Stimulated activated naive B cell treated with anti-CD40 and anti-IgM and Interleukin-4, amounts not matched to agents 10 μg/mL and 1 μg/mL and 100 μg/mL, for 72 hours (primary cell): ENCODE data around the gene C20orf144.

Source experiments
- ATAC-seq, 2 donors: fragments of 150-1000 bp; cut with Tn5 transposase; replicated peaks; 2 replicates each; pipeline ENCODE4 v1.10.0; 2021; ENCODE audit warnings: moderate library complexity in 1 of 2
- DNase-seq: peaks from one replicate; pipeline ENCODE4 v3.0.0; 2021
- H3K27ac Mint-ChIP-seq: one replicate; pipeline ENCODE4 v1.8.0; 2022; ENCODE audit warnings: mild to moderate bottlenecking, mixed read lengths
- H3K27me3 Mint-ChIP-seq, 2 donors: one replicate each; pipeline ENCODE4 v1.8.0; 2022; ENCODE audit warnings: mixed read lengths in 2 of 2
- H3K36me3 Mint-ChIP-seq, 2 donors: one replicate each; pipeline ENCODE4 v1.8.0; 2022; ENCODE audit warnings: mixed read lengths in 2 of 2, mild to moderate bottlenecking in 1 of 2
- H3K4me1 Mint-ChIP-seq, 2 donors: one replicate each; pipeline ENCODE4 v1.8.0; 2022; ENCODE audit warnings: mixed read lengths in 2 of 2, mild to moderate bottlenecking in 1 of 2
- H3K4me3 Mint-ChIP-seq, 2 donors: one replicate each; pipeline ENCODE4 v1.8.0; 2022; ENCODE audit warnings: mild to moderate bottlenecking in 2 of 2, mixed read lengths in 2 of 2, moderate library complexity in 1 of 2
- H3K9me3 Mint-ChIP-seq, 2 donors: one replicate each; pipeline ENCODE4 v1.8.0; 2022; ENCODE audit warnings: mixed read lengths in 2 of 2, mild to moderate bottlenecking in 1 of 2

Gene C20orf144

DNA sequence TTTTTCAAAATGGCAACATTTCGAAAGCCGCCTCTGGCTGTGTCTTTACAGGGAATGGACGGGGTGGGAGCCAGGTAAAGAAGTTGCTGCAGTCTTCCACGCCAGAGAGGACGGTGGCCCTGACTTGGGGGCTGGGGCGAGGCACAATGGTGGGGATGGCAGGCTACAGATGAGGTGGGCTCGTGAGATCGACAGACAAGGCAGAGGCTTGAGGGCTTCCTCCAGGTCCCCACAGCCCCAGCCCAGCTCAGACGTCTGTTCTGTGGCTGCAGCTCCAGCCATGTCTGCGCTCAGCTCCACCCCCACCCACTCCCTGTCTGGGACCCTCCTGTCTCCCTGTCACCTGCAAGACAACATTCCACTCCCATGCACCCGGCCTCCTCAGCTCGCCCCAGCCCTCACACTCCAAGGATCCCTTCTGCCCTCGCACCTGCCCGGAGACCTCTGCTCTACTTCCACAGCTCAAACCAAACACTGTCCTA, 7.4 kb upstream of the C20orf144 start:
- DNase-seq (no peak), ATAC-seq (no peak)
- Mint-ChIP-seq H3K4me1 (peaks cover 8 to 17% of the 10 kb centered on the region in 2 donors), H3K9me3 (no peaks in the 10 kb centered on the region), H3K4me3 (no peak overlapping the region), H3K27me3 (no peaks in the 10 kb centered on the region), H3K27ac (peak overlapping the region; percentile 49), H3K36me3 (peaks cover 4 to 5% of the 10 kb centered on the region in 2 donors)

DNA sequence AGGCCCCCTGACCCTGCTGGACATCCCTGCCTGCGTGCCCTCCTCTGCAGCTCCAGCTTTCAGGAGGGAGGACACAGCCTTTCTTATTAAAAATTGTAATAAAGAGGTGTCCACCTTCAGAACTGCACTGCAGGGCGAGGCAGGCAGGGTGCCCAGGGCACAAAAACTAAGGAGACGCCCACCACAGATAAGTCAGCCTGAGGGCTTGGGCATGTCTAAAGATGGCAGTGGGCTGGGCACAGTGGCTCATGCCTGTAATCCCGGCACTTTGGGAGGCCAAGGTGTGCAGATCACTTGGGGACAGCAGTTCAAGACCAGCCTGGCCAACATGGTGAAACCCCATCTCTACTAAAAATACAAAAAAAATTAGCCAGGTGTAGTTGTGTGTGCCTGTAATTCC, 7.0 kb upstream of the C20orf144 start:
- H3K36me3 Mint-ChIP-seq: peaks cover 4 to 5% of the 10 kb centered on the region in 2 donors
- H3K27me3 Mint-ChIP-seq: no peaks in the 10 kb centered on the region
- H3K4me1 Mint-ChIP-seq: peaks cover 8 to 17% of the 10 kb centered on the region in 2 donors
- ATAC-seq: no peak
- H3K27ac Mint-ChIP-seq: no peak overlapping the region
- H3K9me3 Mint-ChIP-seq: no peaks in the 10 kb centered on the region
- DNase-seq: no peak
- no peak overlapping the region for H3K4me3 Mint-ChIP-seq

DNA sequence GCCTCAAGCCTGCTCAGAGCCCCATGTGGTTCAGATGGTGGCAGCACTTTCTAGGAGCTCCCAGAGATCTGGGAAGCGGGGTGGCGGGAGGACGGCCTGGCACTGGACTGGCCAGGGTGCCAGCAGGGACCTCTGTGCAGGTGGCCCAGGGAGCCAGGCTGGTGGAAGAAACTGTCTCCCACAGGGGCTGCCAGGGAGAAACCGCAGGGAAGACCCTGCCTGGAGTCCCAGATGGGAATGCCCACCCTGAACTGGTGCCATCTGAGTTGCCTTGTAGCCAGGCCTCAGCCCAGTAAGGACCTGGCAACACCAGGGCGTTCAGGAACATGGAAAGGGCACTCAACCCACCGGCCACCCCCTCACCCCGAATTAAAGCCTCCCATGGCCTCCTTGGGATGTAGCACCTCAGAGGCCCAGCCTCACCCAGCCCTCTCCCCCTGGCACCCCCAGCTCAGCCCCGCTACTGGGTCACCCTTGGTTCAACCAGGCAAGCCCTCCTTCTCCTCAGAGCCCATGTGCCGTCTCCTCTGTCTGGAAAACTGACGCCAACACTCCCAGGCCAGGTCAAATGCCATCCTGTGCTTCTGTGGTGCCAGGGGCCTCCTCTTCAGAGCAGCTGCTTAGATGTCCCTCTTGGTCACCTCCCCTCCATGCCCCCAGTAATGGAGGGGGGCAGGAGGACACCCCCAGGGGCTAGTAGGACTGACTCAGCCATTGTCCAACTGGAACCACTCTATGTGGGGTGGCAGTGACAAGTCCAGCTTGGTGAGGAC, 5.9 kb upstream of the C20orf144 start:
- Mint-ChIP-seq H3K36me3 (peaks cover 4 to 5% of the 10 kb centered on the region in 2 donors), H3K27me3 (no peaks in the 10 kb centered on the region), H3K27ac (peak overlapping the region; percentile 9), H3K4me1 (peaks cover 8 to 17% of the 10 kb centered on the region in 2 donors), H3K9me3 (no peaks in the 10 kb centered on the region), H3K4me3 (no peak overlapping the region)
- ATAC-seq (no peak), DNase-seq (no peak)

DNA sequence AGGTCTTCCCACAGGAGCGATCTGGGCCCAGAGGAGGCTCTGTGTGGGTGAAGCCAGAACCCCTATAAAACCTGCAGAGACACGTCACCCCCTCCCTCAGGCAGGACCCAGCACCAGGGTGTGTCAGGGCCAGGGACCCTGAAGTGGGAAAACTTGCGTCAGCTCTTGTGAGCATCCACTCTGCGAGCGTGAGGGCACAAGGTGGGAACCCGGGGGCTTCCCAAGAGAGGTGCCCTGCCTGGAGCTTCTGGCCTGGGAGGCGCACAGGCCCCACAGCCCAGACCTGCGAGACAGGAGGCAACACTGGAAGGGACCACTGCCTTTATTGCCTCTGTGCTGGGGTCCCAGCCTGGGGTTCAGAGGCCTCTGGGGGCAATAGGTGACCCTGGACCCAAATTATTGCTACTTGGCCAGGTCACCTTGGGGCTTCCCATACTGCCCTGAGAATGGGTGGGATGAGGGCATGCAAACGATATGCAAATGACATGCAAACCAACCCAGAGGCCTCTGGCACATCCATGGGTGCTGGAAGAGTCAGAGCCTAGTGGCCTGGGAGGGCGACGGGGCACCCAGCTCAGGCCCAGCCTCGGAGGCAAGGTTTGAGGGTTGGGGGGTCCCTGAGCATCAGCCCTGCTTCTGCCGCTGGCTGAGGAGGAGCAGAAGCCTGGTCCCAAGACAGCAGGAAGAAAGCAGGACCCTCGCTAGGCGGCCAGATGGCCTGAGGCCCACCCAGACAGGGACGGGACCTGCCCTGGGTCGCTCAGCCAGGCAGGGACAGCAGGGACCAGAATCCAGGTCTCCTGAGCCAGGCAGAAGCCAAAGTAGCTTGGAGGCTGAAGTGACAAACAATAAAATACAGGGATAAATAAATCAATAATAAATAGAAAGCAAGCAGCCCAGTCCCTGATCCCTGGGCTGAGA, 5.1 kb upstream of the C20orf144 start:
- no peak overlapping the region for H3K4me3 Mint-ChIP-seq
- peaks cover 9 to 16% of the 10 kb centered on the region in 2 donors for H3K4me1 Mint-ChIP-seq
- no peaks in the 10 kb centered on the region for H3K9me3 Mint-ChIP-seq
- ATAC-seq (no peak), DNase-seq (no peak)
- no peaks in the 10 kb centered on the region for H3K27me3 Mint-ChIP-seq
- no peak overlapping the region for H3K27ac Mint-ChIP-seq
- H3K36me3 Mint-ChIP-seq: peaks cover 4 to 5% of the 10 kb centered on the region in 2 donors

DNA sequence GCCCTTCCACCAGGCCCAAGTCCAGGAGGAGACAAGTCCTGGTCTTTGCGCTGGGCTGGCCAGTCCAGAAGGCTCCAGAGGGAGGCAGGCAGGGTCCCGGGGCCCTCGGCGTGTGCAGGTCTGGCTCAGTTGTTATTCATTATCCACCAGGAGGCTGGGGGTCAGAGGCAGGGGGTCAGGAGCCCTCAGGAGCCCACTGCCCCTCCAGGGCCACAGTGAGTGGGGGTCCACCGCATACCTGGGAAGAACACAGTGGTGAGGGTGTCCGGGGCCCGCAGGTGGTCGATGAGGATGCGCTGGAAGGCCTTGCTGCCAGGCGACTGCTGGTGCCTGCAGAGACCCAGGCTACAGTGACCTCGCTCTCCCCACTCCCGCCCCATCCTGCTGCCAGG, 4.4 kb upstream of the C20orf144 start:
- Mint-ChIP-seq H3K4me3 (no peak overlapping the region), H3K4me1 (peaks cover 11 to 12% of the 10 kb centered on the region in 2 donors), H3K9me3 (no peaks in the 10 kb centered on the region), H3K27me3 (no peaks in the 10 kb centered on the region), H3K27ac (no peak overlapping the region), H3K36me3 (peaks cover 4 to 5% of the 10 kb centered on the region in 2 donors)
- ATAC-seq (no peak), DNase-seq (no peak)

DNA sequence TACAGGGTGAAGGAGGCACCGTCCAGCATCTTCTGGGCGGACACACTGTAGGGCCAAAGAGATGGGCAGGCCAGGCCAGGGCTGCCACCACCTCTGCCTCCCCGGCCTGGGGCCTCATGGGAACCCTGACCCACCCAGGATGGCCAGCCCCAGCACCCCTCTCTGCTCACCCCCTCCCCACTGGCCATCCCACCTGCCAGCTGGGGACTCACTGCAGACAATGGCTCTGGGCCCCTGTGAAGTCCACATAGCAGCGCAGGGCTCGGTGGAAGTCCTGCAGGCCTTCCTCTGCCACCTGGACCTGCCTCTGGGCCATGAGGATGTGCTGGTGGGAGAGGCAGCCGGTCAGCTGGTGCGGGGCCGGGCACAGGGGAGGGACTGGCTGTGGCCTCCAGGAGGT, 3.6 kb upstream of the C20orf144 start:
- H3K4me1 Mint-ChIP-seq: peaks cover 8 to 10% of the 10 kb centered on the region in 2 donors
- no peak for ATAC-seq
- H3K4me3 Mint-ChIP-seq: no peak overlapping the region
- no peaks in the 10 kb centered on the region for H3K9me3 Mint-ChIP-seq
- no peak overlapping the region for H3K27ac Mint-ChIP-seq
- no peaks in the 10 kb centered on the region for H3K27me3 Mint-ChIP-seq
- DNase-seq: no peak
- H3K36me3 Mint-ChIP-seq: peaks cover 4 to 5% of the 10 kb centered on the region in 2 donors

DNA sequence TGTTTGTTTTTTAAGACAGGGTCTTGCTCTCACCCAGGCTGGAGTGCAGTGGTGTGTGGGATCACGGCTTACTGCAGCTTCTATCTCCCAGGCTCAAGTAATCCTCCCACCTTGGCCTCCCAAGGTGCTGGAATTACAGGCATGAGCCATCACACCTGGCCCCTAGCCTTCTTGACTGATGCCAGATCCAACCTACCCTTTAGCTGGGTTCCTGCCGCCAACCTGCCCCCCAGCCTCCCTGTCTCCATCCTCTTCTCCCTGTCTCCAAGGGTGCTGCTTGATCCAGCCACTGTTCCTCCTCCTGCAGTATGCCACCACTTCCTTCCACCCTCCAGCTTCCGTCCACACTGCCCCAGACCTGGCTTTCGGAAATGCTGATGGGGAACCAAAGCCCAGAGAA, 3.2 kb upstream of the C20orf144 start:
- H3K9me3 Mint-ChIP-seq: no peaks in the 10 kb centered on the region
- no peak overlapping the region for H3K4me3 Mint-ChIP-seq
- H3K36me3 Mint-ChIP-seq: peaks cover 4 to 5% of the 10 kb centered on the region in 2 donors
- DNase-seq (no peak), ATAC-seq (no peak)
- H3K4me1 Mint-ChIP-seq: peaks cover 9 to 10% of the 10 kb centered on the region in 2 donors
- no peak overlapping the region for H3K27ac Mint-ChIP-seq
- no peaks in the 10 kb centered on the region for H3K27me3 Mint-ChIP-seq

DNA sequence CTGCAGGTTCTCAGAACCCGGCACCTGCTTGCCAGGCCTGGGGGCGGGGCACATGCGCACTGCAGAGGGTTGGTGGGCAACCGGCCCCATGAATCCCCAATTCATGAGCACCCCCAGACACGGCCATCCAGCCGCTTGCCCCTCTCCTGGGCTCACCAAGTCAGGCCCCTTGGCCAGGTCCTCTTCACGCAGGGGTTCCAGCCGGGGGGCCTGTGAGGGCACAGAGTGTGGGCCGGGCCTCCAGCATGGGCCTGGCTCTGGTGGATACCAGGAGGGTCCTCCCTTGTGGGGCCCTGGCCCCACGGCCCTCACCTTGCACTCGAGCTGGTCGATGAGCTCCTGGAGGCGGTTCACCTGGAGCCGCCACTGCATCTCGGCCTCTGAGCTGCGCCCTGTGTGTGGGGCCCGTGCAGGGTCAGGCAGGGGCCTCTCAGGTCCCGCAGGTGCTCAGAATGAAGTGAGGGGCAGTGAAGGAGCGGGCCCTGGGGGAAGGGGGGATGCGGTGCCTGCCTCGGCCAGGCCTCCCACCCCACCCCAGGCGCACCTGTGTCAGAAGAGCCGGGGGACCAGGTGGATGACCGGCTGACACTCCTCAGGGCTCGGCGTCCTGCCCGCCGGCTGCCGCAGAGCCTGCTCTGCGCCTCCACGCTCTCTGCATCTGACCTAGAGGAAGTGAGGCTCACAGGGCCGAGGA, 2.6 kb upstream of the C20orf144 start:
- Mint-ChIP-seq H3K36me3 (peaks cover 4 to 5% of the 10 kb centered on the region in 2 donors), H3K27ac (no peak overlapping the region), H3K4me1 (peaks cover 12 to 16% of the 10 kb centered on the region in 2 donors), H3K9me3 (no peaks in the 10 kb centered on the region), H3K27me3 (no peaks in the 10 kb centered on the region), H3K4me3 (no peak overlapping the region)
- DNase-seq (no peak), ATAC-seq (no peak)

DNA sequence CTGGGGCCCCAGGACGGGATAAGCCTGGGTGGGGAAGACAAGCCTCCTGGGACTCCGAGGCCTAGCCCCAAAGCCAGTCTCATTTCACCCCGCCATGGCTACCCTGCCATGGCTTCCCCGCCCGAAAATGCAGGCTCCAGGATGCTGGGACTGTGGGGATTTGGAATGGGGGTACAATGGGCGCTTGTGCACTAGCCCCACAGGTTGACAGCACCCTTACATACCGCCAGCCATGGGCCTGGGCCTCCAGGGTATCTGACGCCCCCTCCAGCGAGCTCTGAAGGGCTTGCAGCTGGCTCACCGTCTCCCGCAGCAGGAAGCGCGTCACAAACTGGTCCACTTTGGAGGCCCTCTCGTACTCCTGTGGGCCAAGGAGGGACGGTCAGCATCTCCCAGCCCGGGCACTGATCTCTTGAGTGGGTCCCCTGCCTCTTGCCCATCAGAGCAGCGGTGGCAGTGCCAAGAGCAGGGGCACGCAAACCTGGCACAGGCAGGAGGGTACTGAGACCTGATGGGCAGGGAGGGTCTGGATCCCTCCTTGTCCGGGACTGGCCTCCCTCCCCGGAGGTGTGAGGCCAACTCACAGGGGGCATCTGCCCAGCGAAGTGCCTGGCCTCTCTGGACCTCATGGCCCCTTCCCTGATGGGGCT, 2.0 kb upstream of the C20orf144 start:
- Mint-ChIP-seq H3K4me1 (peaks cover 17 to 22% of the 10 kb centered on the region in 2 donors), H3K27me3 (no peaks in the 10 kb centered on the region), H3K9me3 (no peaks in the 10 kb centered on the region), H3K27ac (no peak overlapping the region), H3K4me3 (no peak overlapping the region), H3K36me3 (peaks cover 4 to 5% of the 10 kb centered on the region in 2 donors)
- ATAC-seq: no peak
- no peak for DNase-seq

DNA sequence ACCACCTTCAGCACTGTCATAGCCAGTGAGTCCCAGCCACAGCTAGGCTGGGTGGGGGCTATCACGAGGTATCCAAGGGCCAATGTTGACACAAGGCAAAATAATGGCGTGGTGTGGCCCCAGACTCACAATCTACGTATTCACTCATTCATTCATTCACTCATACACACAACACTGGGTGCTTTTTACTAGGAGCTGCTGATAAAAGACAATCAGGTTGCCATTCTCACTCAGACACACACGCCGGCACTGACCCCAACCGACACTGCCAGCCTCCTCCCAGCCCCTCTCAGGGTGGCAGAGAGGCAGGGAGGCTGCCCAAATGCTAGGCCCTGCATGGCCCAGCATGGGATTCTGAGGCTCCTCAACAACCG, 1.5 kb upstream of the C20orf144 start:
- DNase-seq (no peak), ATAC-seq (no peak)
- Mint-ChIP-seq H3K9me3 (no peaks in the 10 kb centered on the region), H3K36me3 (peaks cover 4 to 5% of the 10 kb centered on the region in 2 donors), H3K27ac (no peak overlapping the region), H3K27me3 (no peaks in the 10 kb centered on the region), H3K4me3 (no peak overlapping the region), H3K4me1 (peaks cover 17 to 25% of the 10 kb centered on the region in 2 donors)

DNA sequence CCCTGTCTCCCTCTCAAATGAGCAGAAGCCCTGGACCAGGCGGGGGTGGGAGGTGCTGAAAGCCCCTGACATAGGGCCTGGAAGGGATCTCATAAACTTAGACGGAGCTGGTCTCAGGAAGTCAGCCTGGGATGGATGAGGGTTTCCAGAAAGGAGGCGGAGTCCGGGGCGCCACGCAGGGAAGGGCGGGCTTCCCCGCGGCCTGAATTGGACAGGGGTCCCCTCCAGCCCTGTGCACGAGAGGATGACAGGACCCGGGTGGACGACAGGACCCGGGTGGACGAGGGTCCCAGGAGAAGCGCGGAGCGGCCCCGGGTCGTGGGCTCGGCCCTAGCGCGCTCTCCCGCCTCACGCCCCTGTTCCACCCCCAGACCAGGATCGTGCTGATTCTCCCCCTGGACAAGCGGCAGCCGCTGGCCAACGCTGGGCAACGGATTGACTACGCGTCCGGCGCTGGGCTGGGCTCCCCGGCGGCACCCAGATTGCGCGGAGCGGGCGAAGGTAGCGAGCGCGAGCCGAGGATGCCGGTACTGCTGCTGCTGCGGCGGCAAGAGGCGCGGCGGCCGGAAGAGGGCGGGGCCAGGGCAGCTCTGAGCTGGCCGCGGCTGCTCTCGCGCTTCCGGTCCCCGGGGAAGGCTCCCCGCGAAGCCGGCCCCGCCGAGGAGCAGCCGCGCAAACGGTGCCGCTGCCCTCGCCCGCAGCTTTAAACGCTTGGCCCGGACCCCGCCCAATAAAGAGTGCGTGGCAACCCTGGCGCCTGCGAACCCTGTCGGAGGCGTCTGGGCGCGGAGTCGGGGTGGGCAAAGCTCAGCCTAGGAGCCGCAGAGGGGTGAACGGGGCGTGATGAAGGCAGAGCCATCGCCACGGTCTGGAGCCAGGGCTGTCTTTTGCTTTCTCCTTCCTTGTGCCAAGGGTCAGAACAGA, 1.3 kb downstream of the C20orf144 start:
- peaks cover 4 to 6% of the 10 kb centered on the region in 2 donors for H3K36me3 Mint-ChIP-seq
- peaks cover 28 to 41% of the 10 kb centered on the region in 2 donors for H3K4me1 Mint-ChIP-seq
- ATAC-seq (peak; percentile 61 to 71), DNase-seq (peak; percentile 77)
- H3K9me3 Mint-ChIP-seq: no peaks in the 10 kb centered on the region
- H3K27ac Mint-ChIP-seq: peak overlapping the region; percentile 81
- H3K27me3 Mint-ChIP-seq: no peaks in the 10 kb centered on the region
- H3K4me3 Mint-ChIP-seq: peak overlapping the region; percentile 84 to 89

DNA sequence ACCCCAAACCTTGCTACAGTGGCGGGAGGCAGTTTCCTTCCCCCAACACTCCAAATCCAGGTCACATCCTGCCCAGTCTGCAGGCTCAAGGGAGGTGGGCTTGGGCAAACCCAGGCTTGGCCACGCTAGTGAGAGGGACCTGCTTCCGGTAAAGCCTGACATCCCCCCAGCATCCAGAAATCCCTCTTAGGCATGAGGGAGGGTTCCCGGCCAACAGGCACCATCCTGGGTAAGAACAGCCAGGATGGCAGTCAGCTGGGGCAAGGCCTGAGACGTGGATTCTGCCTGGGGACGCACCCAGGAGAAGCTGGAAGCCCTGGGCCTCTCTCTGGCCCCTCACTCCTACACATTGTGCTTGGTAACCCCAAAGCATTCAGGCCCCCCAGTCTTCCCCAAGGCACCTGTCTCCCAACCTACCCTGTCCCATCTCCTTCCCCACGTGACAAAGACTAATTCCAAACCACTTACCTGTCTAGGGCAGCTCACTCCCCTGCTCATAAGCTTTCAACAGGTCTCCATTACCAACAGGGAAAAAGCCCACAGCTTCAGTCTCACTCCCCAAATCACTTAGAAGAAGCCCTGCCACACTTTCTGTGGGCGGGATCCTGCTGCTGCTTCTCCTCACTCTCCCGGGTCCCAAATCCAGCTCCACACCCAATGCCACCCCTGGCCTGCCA, 2.1 kb downstream of the C20orf144 start:
- peaks cover 28 to 43% of the 10 kb centered on the region in 2 donors for H3K4me1 Mint-ChIP-seq
- H3K9me3 Mint-ChIP-seq: no peaks in the 10 kb centered on the region
- H3K27me3 Mint-ChIP-seq: no peaks in the 10 kb centered on the region
- peak overlapping the region; percentile 80 for H3K27ac Mint-ChIP-seq
- DNase-seq (no peak), ATAC-seq (no peak)
- H3K36me3 Mint-ChIP-seq: peaks cover under 1 to 2% of the 10 kb centered on the region in 2 donors
- peak overlapping the region; percentile 84 to 89 for H3K4me3 Mint-ChIP-seq
